HAP-1 (cell line): ENCODE results near the gene FOXO3.
"Not testable (repeated sequence)": the region's sequence is repeated elsewhere in the genome, so short reads cannot be mapped to it uniquely, and the experiment has no call there.

Experiments
- DNase-seq, 2 experiments: peaks; one replicate each; pipeline ENCODE4 v3.0.0-alpha.2; 2016 to 2020; ENCODE audit warnings: low spot score in 2 of 2
- H3K27me3 ChIP-seq: fragments of 250-450 bp; sonication (Bioruptor Pico); 2 replicates; pipeline ENCODE4 v1.5.1; 2020; ENCODE audit warnings: low read depth, mild to moderate bottlenecking, moderate library complexity
- H3K36me3 ChIP-seq: fragments of 250-450 bp; sonication (Bioruptor Pico); replicated peaks from 2 replicates; pipeline ENCODE4 v1.5.1; 2020; ENCODE audit warnings: mild to moderate bottlenecking
- H3K4me1 ChIP-seq: fragments of 250-450 bp; sonication (Bioruptor Pico); 2 replicates; pipeline ENCODE4 v1.5.1; 2020; ENCODE audit warnings: mild to moderate bottlenecking
- H3K4me3 ChIP-seq: fragments of 250-450 bp; sonication (Bioruptor Pico); 2 replicates; pipeline ENCODE4 v1.5.1; 2020; ENCODE audit warnings: mild to moderate bottlenecking, moderate library complexity
- H3K9me3 ChIP-seq: fragments of 250-450 bp; sonication (Bioruptor Pico); 2 replicates; pipeline ENCODE4 v1.5.1; 2020; ENCODE audit warnings: mild to moderate bottlenecking, moderate library complexity
- in situ Hi-C: fragments of 300-500 bp; cut with MboI; formaldehyde crosslinking; loops from 3 replicates; pipeline ENCODE4 v1.14.3; 2020; ENCODE audit warnings: low sequenced_read_pairs, inconsistent platforms, mixed read lengths

The FOXO3 gene

GRCh38 chr6:108560463-108561308 is at the start of gene FOXO3:
FOXO3 (plus strand) TSS chr6:108560917; CDS start chr6:108561209, 292 bp downstream.
- in situ Hi-C loops: no loop called here
- Histone ChIP-seq H3K4me1 (peaks cover 16% of the 10 kb centered on the region), H3K4me3 (peak within 1 kb of the TSS; percentile 84), H3K27me3 (no peaks in the 10 kb centered on the region), H3K9me3 (no peaks in the 10 kb centered on the region), H3K36me3 (peaks cover 22% of the 10 kb centered on the region)
- peak; percentile 68 to 85 for DNase-seq

GRCh38 chr6:108518714-108519576 is 41.8 kb upstream of the FOXO3 start:
- Histone ChIP-seq H3K36me3 (no peaks in the 10 kb centered on the region; the same call in 1 of the 2 replicates), H3K9me3 (no peaks in the 10 kb centered on the region), H3K4me3 (no peak overlapping the region), H3K27me3 (no peaks in the 10 kb centered on the region), H3K4me1 (no peaks in the 10 kb centered on the region)
- in situ Hi-C loops: no loop called here
- DNase-seq: peak; percentile 29 to 56

- no peaks in the 10 kb centered on the region for H3K4me1 ChIP-seq
- in situ Hi-C loops: loop anchor here (10.0 kb wide), 1 partner anchor 537 kb away; no protein-coding TSS in a partner anchor
- H3K27me3 ChIP-seq: no peaks in the 10 kb centered on the region
- H3K9me3 ChIP-seq: no peaks in the 10 kb centered on the region
- no peak for DNase-seq
- no peak overlapping the region for H3K4me3 ChIP-seq
- H3K36me3 ChIP-seq: no peaks in the 10 kb centered on the region; the same call in none of the 2 replicates
These were observed 39.1 kb upstream of the FOXO3 start for GRCh38 chr6:108521616-108522107.

GRCh38 chr6:108523697-108524096 is 37.0 kb upstream of the FOXO3 start:
- no peaks in the 10 kb centered on the region for H3K9me3 ChIP-seq
- no peak for DNase-seq
- no peaks in the 10 kb centered on the region for H3K4me1 ChIP-seq
- H3K4me3 ChIP-seq: no peak overlapping the region
- no peaks in the 10 kb centered on the region for H3K27me3 ChIP-seq
- no peaks in the 10 kb centered on the region; the same call in none of the 2 replicates for H3K36me3 ChIP-seq
- in situ Hi-C loops: loop anchor here (10.0 kb wide), 1 partner anchor 539 kb away; no protein-coding TSS in a partner anchor

- H3K36me3 ChIP-seq: no peaks in the 10 kb centered on the region; the same call in none of the 2 replicates
- no peaks in the 10 kb centered on the region for H3K9me3 ChIP-seq
- H3K4me1 ChIP-seq: no peaks in the 10 kb centered on the region
- in situ Hi-C loops: loop anchor here (5.0 to 25.0 kb wide), 3 partner anchors 412 to 863 kb away; partner anchors contain the start of gene CD164
- no peak for DNase-seq
- no peak overlapping the region for H3K4me3 ChIP-seq
- H3K27me3 ChIP-seq: no peaks in the 10 kb centered on the region
These were observed 36.0 kb upstream of the FOXO3 start for GRCh38 chr6:108524528-108525248.

GRCh38 chr6:108526739-108527174 is 34.0 kb upstream of the FOXO3 start:
- Histone ChIP-seq H3K36me3 (no peaks in the 10 kb centered on the region; the same call in 1 of the 2 replicates), H3K27me3 (no peaks in the 10 kb centered on the region), H3K4me3 (no peak overlapping the region), H3K9me3 (no peaks in the 10 kb centered on the region), H3K4me1 (no peaks in the 10 kb centered on the region)
- in situ Hi-C loops: loop anchor here (5.0 to 25.0 kb wide), 3 partner anchors 414 to 861 kb away; partner anchors contain the start of gene CD164
- peak in 1 of 2 experiments; percentile 68 for DNase-seq

- Histone ChIP-seq H3K4me1 (no peaks in the 10 kb centered on the region), H3K27me3 (no peaks in the 10 kb centered on the region), H3K9me3 (no peaks in the 10 kb centered on the region), H3K36me3 (no peaks in the 10 kb centered on the region; the same call in 1 of the 2 replicates), H3K4me3 (no peak overlapping the region)
- in situ Hi-C loops: loop anchor here (5.0 to 25.0 kb wide), 3 partner anchors 417 to 858 kb away; partner anchors contain the start of gene CD164
- no peak for DNase-seq
These were observed 31.8 kb upstream of the FOXO3 start for GRCh38 chr6:108528878-108529277.

- Histone ChIP-seq H3K4me3 (no peak overlapping the region), H3K36me3 (no peaks in the 10 kb centered on the region; the same call in 1 of the 2 replicates), H3K9me3 (no peaks in the 10 kb centered on the region), H3K4me1 (no peaks in the 10 kb centered on the region), H3K27me3 (no peaks in the 10 kb centered on the region)
- in situ Hi-C loops: loop anchor here (25.0 kb wide), 1 partner anchor 856 kb away; the partner anchor contains the start of gene CD164
- DNase-seq: no peak
These were observed 29.4 kb upstream of the FOXO3 start for GRCh38 chr6:108531332-108531731.

GRCh38 chr6:108535114-108535742 is 25.5 kb upstream of the FOXO3 start:
- Histone ChIP-seq H3K9me3 (peaks cover 5% of the 10 kb centered on the region), H3K36me3 (no peaks in the 10 kb centered on the region), H3K4me3 (no peak overlapping the region), H3K27me3 (no peaks in the 10 kb centered on the region), H3K4me1 (no peaks in the 10 kb centered on the region)
- no peak for DNase-seq
- in situ Hi-C loops: loop anchor here (25.0 kb wide), 1 partner anchor 852 kb away; the partner anchor contains the start of gene CD164

- not testable (repeated sequence) for DNase-seq, H3K4me3 ChIP-seq, H3K9me3 ChIP-seq, H3K36me3 ChIP-seq, H3K4me1 ChIP-seq, H3K27me3 ChIP-seq
- in situ Hi-C loops: loop anchor here (25.0 kb wide), 1 partner anchor 851 kb away; the partner anchor contains the start of gene CD164
These were observed 24.7 kb upstream of the FOXO3 start for GRCh38 chr6:108535920-108536535.

- peak; percentile 79 to 84 for DNase-seq
- Histone ChIP-seq H3K4me3 (no peak overlapping the region), H3K36me3 (no peaks in the 10 kb centered on the region), H3K9me3 (peaks cover 7% of the 10 kb centered on the region), H3K27me3 (no peaks in the 10 kb centered on the region), H3K4me1 (no peaks in the 10 kb centered on the region)
- in situ Hi-C loops: loop anchor here (5.0 to 25.0 kb wide), 5 partner anchors 245 to 845 kb away; partner anchors contain the start of gene CD164
These were observed 18.6 kb upstream of the FOXO3 start for GRCh38 chr6:108541843-108542759.
